ENCODE data around the gene COL19A1.

The COL19A1 gene

GRCh38 chr6:70051197-70052124 is 185.1 kb downstream of the COL19A1 start:
- Histone ChIP-seq H3K27ac (no peak overlapping the region), H3K27me3 (no peaks in the 10 kb centered on the region), H3K9me3 (no peaks in the 10 kb centered on the region), H3K4me1 (no peaks in the 10 kb centered on the region), H3K4me3 (no peak overlapping the region), H3K36me3 (no peaks in the 10 kb centered on the region)
- no peak for DNase-seq
- intact Hi-C loops (cut with DNase I; ENCODE audit: low total_unique reads) = no loop called here
- no peak for TF ChIP-seq CTCF (IDR thresholded peaks at IDR 0.05)

GRCh38 chr6:70059039-70059719 is 192.8 kb downstream of the COL19A1 start:
- no peaks in the 10 kb centered on the region for H3K36me3 ChIP-seq
- H3K27me3 ChIP-seq = no peaks in the 10 kb centered on the region
- intact Hi-C loops (cut with DNase I; ENCODE audit: low total_unique reads) = no loop called here
- DNase-seq = no peak
- H3K9me3 ChIP-seq = no peaks in the 10 kb centered on the region
- TF ChIP-seq CTCF (IDR thresholded peaks at IDR 0.05) = no peak
- H3K4me1 ChIP-seq = no peaks in the 10 kb centered on the region
- H3K4me3 ChIP-seq = no peak overlapping the region
- H3K27ac ChIP-seq = no peak overlapping the region

GRCh38 chr6:70060680-70061079 is 194.3 kb downstream of the COL19A1 start:
- no peak overlapping the region for H3K27ac ChIP-seq
- no peaks in the 10 kb centered on the region for H3K27me3 ChIP-seq
- TF ChIP-seq CTCF (IDR thresholded peaks at IDR 0.05) = no peak
- H3K4me1 ChIP-seq = no peaks in the 10 kb centered on the region
- H3K36me3 ChIP-seq = no peaks in the 10 kb centered on the region
- intact Hi-C loops (cut with DNase I; ENCODE audit: low total_unique reads) = no loop called here
- H3K9me3 ChIP-seq = no peaks in the 10 kb centered on the region
- H3K4me3 ChIP-seq = no peak overlapping the region
- DNase-seq = no peak

GRCh38 chr6:70061546-70061945 is 195.2 kb downstream of the COL19A1 start:
- Histone ChIP-seq H3K9me3 (no peaks in the 10 kb centered on the region), H3K27ac (no peak overlapping the region), H3K27me3 (no peaks in the 10 kb centered on the region), H3K4me3 (no peak overlapping the region), H3K36me3 (no peaks in the 10 kb centered on the region), H3K4me1 (no peaks in the 10 kb centered on the region)
- intact Hi-C loops (cut with DNase I; ENCODE audit: low total_unique reads) = no loop called here
- TF ChIP-seq CTCF (IDR thresholded peaks at IDR 0.05) = no peak
- DNase-seq = no peak

GRCh38 chr6:70062010-70062409 is 195.7 kb downstream of the COL19A1 start:
- no peak overlapping the region for H3K27ac ChIP-seq
- H3K4me1 ChIP-seq = no peaks in the 10 kb centered on the region
- no peaks in the 10 kb centered on the region for H3K9me3 ChIP-seq
- H3K36me3 ChIP-seq = no peaks in the 10 kb centered on the region
- no peak overlapping the region for H3K4me3 ChIP-seq
- no peak for DNase-seq
- no peak for TF ChIP-seq CTCF (IDR thresholded peaks at IDR 0.05)
- H3K27me3 ChIP-seq = no peaks in the 10 kb centered on the region
- intact Hi-C loops (cut with DNase I; ENCODE audit: low total_unique reads) = no loop called here
